ENCODE measurements around the gene RAD51AP1.
A peak's percentile ranks its signal among the peaks of the same experiment; 100 is the strongest.
"Not testable (repeated sequence)": the region's sequence is repeated elsewhere in the genome, so short reads cannot be mapped to it uniquely, and the experiment has no call there.

RAD51AP1 gene, protein sequence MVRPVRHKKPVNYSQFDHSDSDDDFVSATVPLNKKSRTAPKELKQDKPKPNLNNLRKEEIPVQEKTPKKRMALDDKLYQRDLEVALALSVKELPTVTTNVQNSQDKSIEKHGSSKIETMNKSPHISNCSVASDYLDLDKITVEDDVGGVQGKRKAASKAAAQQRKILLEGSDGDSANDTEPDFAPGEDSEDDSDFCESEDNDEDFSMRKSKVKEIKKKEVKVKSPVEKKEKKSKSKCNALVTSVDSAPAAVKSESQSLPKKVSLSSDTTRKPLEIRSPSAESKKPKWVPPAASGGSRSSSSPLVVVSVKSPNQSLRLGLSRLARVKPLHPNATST

DNA sequence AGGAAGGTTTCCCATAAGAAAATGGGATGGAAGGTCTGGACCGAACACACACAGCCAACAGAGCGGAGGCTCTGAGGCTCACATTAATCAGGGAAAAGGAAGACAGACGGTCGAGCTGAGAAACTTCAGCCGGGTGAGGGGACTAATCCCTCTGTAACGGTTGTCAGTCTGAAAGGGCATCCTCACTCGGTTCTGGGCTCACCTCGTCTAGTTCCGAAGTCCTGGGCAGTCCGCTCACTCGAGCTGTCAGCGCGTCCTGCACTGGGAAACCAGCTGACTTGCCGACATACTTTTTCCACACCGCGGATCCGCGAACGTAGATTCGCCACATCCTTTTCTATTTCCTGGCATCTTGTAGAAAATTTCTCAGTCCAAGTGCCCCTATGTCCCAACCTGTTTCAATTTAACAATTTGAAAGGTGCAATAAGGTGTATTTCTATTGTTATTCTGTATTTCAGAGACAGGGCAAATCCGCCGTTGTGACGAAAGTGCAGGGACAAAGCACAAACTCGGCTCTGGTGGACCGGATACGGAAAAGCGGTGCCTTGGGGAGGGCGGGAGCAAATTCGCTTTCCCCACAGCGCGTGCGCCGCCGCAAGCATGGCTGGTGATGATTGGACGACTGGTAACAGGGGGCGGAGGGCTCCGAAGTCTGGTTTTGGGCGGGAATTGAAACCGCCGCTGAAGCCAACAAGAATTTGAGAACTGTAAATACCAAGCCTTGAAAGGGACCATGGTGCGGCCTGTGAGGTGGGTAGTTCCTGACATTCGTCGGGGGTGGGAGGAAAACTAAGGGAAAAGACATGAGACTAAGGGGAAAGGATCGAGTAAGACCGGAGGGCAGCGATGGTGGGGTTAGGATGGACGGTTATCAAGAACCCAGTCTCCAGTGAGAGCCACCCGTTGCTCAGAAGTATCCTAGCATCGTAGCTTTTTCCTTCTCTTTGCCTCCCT is at the start of gene RAD51AP1:
Gene RAD51AP1, plus strand, starts transcription at position 684 of the 954 bp plus-strand sequence. Its CDS starts 50 bp downstream, at position 734.
- DNase-seq = peak; percentile 83 to 88

DNA sequence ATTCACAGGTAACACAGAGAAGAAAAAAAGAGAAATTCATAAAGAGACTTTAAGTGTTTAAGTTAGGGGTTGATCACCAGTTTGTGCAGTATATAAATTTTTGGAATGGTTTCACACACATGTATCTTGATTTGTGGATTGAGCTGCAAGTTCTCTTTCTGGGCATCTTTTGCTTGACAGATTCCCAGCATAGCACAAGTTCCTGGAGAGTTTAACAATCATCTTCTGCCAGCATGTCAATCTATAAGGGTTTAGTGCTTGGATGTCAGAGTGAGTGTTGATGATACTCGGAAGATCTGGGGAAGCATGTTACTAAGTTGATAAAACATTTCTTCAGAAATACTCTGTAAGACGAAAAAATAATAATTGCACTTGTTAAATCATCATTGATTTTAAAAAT is 49.1 kb upstream of the RAD51AP1 start:
- DNase-seq = no peak

DNA sequence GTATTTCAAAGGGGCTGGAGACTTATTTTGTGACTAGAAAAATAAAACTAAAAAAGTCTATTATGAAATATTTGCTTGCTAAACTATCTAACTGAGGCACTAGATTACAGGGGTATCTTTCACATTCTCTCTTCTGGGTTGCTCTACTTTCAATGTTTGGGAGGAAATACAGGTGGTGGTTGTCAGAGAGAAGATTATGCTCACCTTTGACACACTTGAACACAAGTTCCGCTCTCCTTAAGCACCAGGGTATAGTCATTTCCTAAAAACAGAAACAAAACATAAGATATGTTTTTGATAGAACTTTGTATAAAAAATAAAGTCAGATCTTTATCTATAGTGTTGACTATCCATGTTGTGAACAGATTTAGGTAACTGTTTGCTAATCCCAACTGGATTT is 47.7 kb upstream of the RAD51AP1 start:
- DNase-seq = no peak

DNA sequence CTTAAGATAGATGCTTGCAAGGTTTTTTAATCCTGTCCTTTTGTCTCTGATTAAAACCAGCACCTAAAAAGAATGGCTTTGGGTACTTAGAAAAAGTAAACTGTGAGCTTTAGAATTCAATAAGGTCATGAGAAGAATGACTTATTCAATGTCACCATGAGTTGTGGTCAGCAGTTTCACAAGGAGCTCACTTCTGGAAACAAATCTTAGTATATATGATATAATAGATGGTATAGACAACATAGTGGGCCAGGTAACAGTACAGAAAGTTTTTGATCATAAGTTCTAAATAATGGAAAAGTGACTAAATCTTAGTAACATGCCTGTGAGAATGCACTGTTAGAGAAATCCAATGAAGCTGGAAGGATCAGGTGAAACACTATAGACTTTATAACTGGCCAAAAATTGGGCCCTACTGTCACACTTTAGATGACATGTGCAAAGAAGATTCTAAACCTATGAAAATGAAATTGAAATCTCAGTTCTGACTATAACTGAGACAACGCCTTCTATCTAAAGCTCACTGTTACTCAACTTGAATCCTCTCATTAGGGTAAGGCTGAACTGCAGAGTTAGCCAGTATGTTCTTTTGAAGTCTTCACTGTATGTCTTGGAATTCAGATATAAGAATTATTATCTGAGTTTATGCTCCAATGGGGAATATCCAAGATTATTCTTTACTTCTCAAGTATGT is 42.4 kb upstream of the RAD51AP1 start:
- DNase-seq = no peak

DNA sequence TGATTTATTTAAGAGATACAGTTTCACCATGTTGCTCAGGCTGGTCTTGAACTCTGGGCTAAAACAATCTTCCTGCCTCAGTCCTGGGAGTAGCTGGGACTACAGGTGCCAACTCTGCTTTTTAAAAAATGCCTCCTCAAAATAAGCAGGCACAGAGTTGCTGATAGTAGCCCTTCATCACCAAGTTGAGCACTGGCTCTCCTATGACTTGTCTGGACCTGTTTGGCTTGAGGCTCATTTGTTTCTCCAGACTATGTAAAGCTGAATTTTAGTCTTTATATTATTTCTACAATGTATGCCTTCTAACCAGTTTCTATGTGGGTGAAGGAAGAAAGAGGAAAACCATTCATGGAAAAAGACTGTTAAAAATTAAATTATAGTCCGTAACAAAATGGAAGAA is 39.5 kb upstream of the RAD51AP1 start:
- no peak for DNase-seq

DNA sequence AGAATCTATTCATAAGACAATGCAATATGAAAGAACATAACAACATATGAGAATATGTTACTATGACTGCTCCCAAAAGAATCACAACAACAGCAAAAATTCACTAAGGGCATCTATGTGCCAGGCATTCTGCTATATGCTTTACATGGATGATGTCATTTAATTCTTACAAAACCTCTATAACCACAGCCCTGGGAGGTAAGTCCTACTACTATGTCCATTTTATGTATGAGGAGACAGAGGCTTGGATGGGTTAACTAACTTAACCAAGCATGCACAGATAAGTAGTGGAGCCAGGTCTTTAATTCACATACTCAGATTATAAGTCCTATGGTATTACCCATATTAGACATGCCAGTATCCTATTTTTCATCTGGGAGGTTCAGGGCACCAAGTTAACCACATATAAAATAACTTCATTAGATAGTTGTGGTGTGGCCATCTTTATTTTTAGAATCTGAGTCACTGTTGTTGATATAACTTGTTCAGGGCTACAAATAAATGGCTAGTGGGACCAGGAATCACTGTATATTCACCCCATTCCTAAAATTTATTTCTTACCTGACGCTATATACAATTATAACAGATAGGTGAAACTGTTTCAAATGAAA is 33.2 kb upstream of the RAD51AP1 start:
- DNase-seq = no peak

DNA sequence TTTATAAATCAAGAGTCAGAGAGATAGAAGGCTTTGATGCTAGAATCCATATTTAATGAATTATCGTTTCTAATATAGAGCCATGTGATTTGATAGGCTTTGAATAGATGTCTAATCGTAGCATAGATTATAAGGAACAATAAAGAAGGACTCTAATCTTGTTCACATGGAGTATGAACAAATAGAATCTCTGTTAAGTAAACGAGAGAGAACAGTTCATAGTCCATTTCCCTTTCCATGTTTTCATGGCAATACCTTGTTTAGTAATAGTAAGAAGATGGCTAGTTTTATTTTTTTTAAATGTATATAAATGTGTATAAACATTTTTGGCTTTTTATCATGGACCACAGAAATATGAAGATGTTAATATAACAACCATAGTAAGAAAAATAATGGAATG is 32.3 kb upstream of the RAD51AP1 start:
- DNase-seq = no peak

DNA sequence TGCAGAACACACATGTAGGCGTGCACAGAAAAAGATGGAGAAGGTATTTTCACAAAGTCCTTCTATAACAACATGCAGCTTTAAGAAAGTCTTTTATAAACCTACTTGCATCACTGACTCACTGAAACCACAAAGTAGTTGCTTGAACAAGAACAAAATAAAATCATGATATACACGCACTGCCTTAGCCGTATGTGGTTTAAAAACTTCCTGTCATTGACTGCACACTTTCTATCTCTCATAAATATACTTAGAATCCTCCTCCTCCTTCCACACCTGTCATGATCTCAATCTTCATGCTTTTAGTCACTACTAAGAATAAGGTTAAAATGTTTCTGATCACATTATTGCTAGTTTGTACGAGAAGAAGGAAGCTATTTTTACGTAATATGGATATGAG is 31.8 kb upstream of the RAD51AP1 start:
- DNase-seq = peak; percentile 12 to 17

DNA sequence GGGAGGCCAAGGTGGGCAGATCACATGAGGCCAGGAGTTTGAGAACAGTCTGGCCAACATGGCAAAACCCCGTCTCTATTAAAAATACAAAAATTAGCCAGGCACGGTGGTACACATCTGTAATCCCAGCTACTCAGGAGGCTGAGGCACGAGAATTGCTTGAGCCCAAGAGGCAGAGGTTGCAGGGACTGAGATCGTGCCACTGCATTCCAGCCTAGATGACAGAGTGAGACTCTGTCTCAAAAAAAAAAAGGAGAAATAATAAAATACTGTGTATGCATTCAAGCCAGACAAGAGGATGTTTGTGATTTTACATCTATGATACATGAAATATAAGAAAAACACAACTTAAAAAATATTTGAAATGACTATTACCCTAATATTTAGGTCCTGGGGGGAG is 30.2 kb upstream of the RAD51AP1 start:
- DNase-seq = not testable (repeated sequence)

DNA sequence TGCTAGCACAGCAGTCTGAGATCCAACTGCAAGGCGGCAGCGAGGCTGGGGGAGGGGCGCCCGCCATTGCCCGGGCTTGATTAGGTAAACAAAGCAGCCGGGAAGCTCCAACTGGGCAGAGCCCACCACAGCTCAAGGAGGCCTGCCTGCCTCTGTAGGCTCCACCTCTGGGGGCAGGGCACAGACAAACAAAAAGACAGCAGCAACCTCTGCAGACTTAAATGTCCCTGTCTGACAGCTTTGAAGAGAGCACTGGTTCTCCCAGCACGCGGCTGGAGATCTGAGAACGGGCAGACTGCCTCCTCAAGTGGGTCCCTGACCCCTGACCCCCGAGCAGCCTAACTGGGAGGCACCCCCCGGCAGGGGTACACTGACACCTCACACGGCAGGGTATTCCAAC is 29.4 kb upstream of the RAD51AP1 start:
- not testable (repeated sequence) for DNase-seq

DNA sequence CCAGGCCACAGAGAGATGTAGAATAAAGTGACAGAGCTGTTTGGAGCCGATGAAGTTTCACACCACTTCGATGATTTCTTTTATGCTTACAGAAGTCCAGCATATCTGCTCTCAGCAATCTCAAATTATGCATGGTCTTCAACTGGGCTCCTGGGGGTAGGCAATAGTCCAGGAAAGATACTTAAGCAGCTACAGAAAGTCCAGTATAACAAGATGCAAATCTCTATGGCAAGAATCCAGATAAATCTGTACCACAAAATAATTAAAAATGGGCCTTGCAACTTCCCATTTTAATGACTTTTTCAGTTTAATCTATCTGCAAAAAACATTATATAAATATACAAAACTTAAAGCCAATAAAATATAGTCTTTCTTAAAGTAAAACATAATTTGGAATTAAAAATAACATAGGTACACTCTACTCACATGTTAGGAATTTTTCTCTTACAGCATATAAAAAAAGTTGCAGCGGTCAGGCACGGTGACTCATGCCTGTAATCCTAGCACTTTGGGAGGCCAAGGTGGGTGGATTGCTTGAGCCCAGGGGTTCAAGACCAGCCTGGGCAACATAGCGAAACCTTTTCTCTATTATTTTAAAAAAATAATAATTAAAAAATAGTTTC is 20.5 kb upstream of the RAD51AP1 start:
- DNase-seq = no peak

DNA sequence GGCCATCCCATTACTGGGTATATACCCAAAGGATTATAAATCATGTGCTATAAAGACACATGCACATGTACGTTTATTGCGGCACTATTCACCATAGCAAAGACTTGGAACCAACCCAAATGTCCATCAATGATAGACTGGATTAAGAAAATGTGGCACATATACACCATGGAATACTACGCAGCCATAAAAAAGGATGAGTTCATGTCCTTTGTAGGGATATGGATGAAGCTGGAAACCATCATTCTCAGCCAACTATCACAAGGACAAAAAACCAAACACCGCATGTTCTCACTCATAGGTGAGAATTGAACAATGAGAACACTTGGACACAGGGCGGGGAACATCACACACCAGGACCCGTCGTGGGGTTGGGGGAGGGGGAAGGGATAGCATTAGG is 15.2 kb upstream of the RAD51AP1 start:
- not testable (repeated sequence) for DNase-seq

DNA sequence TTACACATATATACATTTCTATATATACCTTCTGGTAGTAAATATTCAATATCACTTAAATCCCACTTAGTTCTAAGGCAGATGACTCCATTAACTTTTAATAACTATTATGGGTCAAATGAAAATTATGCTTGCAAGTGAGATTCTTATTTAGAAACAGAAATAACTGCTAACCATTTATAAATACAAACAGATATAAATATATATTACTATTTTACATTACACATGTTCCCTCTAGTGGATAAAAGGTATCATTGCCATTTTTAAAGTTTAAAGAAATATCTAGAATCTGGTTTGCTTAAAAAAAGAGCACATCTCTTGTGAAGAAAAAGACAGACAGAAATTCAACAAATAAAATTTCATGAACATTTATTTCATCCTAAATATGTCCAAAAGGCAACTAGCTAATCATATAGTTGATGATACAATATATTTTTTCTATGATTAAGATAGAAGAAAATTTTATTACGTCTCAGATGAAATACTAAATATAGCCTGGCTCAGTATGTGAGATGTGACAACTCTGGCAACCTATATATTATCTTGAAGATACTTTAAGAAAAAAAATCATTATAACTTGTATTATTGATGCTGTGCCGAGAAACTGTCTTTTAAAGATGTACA is 11.7 kb upstream of the RAD51AP1 start:
- DNase-seq = peak; percentile 12 to 18

DNA sequence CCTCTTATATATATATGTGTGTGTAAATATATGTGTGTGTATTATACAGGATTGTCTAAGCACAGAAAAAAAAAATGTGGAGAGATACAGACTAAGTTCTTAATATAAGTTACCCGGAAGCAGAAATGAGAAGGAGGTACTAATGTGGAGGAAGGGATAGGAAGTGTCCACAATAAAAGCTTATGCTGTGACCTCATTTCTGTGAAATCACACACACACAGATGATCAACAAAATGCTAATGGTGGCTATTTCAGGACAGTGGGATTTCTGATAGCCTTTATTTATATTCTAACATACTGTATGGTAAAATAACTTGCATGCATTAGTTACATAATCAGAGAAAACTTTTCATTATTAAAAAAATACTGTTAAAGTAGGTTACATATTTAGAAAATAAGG is 8.5 kb upstream of the RAD51AP1 start:
- no peak for DNase-seq

DNA sequence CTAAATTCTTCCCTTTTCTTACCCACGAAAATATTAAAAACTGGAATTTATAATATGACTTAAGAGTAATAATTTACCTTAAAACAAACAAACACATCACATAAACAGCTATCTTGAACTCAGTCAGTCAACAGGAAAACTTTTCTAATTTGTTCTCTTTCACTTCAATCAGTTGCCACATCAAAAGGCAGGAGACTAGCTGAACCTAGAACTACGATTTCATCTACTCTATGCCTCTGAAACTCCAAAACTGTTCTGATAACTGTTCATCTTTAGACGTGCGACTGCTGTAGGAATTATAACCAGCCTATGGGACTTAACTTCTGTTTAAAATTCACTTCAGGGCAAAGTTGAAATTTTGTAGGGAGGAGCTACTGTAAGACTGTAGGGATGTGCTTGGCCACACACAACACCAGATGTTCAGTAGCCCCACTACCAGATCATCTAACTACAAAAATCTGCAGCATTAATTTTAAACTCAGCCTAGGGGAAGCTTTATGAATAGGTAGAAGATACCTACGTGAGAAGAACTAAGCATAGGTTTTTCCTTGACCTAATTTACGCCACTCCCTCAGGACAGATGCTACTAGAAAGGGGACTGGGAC is 7.6 kb upstream of the RAD51AP1 start:
- DNase-seq = no peak

DNA sequence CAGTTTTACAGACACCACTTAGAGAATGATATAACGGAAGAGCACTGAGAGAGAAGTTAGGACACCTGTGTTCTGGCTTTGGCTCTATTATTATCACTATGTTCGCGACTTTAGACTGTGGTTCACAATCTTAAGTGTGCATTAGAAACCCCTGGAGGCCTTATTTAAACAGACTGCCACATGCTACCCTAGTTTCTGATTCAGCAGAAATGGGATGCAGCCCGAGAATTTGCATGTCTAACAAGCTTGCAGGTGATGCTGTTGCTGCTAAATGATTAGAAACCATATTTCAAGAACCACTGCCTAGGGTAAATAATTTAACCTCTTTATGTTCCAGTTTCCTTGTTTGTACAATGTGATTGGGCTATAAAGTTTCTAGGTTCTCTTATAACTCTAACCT is 3.6 kb upstream of the RAD51AP1 start:
- DNase-seq = no peak

DNA sequence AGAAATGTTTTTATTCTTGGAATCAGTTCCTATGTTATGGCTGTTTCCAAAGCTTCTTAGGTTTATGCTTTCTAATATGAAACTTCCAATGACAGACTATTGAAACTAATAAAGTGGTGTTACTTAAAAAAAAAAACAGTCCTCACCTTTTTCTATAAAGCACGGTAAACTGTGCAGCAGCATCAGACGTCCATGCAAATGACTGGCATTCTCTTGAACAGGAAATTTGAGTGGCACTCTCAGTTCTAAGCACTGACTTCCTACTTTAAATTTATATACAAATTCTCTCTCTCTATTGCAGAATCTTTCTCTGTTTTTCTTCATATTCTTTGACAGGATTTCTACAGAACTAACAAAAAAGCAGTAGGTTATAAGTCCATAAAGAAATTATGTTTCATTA is 2.8 kb upstream of the RAD51AP1 start:
- no peak for DNase-seq

DNA sequence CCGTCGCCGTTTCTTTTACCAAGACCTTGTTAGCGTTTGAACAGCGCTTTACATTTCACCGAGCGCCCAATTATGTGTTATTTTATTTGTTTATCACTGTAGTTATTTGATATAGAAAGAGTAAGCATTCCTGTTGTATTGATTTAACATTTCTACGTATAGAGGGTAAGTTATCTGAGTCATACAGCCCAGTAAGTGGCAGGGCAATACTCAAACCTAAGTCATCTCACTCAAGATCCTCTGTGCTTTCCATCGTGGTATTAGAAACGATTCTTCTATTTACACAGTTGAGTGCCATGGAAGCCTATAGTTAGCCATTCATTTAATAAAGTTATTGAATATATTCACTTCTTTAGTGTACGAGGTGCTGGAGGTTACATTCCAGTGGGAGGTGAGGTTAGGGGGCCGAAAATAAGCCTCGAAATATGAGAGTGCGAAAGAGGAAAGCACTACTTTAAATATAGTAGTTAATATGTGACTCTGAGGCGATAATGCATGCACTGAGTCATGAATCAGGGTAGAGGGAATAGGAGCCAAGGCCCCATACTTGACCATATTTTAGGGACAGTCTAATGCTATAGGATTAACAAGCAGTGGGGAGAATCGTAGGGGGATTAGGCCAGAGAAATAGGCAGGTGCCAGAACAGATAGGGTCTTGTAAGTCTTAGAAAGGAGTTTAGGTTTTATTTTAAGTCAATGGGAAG is 629 bp downstream of the RAD51AP1 start:
- DNase-seq = no peak

DNA sequence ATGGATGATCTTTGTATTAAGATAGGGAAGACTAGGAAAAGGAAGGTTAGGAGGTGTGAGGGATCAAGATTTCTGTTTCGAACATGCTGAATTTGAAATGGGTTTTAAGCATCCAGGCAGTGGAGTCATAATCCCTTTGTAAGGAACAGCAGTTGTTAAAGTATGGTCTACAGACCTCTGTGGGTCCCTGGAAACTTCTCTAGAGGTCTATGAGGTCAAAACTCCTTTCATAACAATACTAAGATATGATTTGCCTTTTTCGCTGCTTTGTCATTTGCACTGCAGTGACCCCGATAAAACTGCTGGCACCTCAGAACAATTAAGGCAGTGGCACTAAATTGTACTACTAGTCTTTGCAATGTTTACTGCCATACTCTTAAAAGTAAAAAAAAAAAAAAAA is 1.5 kb downstream of the RAD51AP1 start:
- no peak for DNase-seq

DNA sequence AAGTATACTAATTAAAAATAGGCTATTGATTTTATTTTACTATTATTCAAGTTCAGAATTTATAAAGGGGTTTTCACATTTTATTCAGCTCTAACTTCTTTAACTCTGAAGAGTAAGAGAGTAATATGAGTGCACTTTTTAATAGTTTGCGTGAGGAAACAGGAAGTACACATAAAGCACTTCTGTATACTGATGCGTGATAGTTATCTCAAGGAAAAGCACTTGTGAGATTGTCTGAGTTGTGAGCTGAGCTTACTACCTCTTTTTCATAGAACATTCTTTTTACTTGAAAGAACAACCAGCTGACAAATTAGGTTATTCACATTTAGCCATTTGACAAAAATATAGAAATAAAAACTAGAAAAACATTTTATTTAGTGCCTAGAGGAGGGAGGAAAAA is 1.9 kb downstream of the RAD51AP1 start:
- DNase-seq = peak; percentile 4 to 20

DNA sequence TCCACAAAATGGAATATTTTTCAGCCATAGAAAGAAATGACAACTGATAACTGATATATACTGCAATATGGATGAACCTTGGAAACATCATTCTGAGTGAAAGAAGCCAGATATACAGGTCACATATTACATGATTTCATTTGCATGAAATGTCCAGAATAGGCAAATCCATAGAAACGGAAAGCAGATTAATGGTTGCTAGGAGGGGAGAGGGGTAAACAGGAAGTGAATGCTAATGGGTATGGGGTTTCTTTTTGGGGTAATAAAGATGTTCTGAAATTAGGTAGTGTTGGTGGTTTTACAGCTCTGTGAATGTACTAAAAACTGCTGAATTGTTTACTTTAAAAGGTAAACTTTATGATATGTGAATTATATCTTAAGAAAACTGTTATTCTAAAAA is 6.5 kb downstream of the RAD51AP1 start:
- DNase-seq = no peak

Measured in Kasumi-1 (cell line).